ENCODE measurements around the gene PPARGC1A.

GRCh38 chr4:23881052-23881501 lies 8.8 kb downstream of the PPARGC1A start:
- TF ChIP-seq CTCF (IDR thresholded peaks at IDR 0.05) (no peak), POLR2A (IDR thresholded peaks at IDR 0.05) (no peak), EP300 (IDR thresholded peaks at IDR 0.05) (no peak)
